HG02610 (cell line): ENCODE measurements around the gene SYCP2L.
"Not testable (repeated sequence)": the region's sequence is repeated elsewhere in the genome, so short reads cannot be mapped to it uniquely, and the experiment has no call there.

Source experiments
- ATAC-seq: cut with Tn5 transposase; IDR thresholded peaks from one replicate; pipeline ENCODE4 v1.9.1; 2021; ENCODE audit warnings: mild to moderate bottlenecking, moderate library complexity; ENCODE audit not compliant: unreplicated experiment

SYCP2L gene

DNA sequence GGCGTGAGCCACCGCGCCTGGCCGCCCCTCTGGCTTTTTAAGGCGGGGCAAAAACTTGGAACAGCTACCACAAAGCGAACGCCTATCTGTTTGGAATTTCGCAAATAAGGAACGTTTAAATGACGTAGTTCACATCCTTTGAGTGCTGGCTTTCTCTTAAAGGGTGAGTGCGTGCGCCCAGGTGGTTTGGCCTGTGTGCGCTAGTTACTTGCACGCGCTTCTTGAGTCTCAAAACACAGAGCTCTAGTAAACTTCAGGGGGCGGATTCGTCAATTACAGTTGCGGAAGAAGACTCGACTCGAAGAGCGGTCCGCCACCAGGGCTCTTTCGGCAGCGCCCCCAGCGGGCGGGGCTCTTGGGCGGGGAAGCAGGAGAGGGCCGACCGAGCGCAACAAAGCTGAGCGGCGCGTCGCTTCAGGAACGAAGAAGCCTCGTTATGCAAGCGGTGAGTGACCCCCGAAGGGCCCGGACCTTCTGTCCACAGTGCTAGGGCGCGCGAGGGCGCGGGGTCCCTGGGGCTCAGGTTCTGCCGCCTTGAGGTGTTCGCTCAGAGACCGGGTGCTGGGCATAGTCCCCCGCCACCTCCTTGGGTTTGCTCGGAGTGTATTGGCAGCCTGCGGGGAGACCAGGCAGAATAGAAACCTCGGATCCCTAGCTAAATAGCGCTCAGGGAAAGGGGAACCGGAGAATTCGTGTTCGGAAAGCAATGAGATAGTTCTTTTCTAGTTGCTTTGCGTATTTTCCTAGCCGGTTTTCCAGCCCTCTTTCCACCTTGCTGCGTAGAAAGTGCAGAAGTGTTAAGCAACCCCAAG, at the start of gene SYCP2L:
Gene SYCP2L, plus strand, starts transcription at position 362 of the 812 bp plus-strand sequence. Its CDS starts 75 bp downstream, at position 437.
- peak; percentile 40 for ATAC-seq

DNA sequence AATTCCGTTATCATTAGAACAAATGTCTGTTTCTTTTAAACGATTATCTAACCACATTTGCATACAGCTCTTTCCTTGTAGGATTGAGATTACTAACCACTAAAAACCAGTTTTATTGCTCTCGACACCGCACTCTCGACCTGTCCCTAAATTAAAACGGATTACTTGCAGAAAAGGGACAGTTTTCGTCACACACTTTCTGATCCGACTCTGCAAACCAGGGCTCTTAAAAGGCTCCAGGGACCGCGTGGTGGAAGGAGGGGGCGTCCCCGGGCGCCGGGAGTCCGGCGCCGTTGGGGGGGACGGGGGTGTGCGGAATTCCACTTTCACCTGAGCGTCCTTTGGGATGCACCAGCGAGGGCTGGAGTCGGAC, 49.2 kb upstream of the SYCP2L start:
- ATAC-seq = no peak

DNA sequence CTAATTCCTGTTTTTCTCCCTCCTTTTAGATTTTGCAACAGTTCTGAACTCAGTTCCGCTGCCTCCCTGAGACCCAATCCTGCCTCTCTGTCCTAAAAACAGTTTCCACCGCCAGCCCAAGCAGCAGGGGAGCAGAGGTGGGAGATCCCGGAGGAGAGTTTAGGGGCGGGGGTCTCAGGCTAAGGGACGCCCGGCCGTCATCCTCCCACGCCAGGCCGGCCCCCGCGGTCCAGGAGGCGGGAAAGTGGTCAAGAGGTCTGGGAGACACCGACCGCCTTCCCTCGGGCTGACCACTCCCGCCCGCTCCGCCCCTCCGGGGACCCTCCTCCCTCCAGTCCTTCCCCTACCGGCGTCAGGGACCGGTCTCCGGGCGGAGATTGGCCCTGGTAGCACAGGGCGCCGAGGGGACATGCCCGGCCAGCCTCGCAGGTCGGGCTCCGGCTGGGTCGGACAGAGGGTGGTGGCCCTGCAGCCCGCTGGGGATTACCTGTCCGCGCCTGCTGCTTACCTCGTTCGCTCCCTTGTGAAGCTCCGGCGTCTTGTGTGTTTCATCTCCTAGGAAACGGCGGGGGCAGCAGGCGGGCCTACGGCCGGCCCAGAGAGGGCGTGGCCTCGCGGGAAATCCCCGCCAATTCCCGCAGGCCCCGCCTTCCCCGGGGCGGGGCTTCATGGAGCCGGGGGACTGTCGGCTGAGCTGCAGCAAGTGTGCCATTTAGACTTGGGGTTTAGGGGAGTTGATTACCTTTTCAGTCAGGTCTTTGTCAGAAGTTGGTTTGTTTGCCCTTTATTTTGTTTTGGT, 48.7 kb upstream of the SYCP2L start, which contains the start of gene MAK:
Gene MAK, minus strand, starts transcription at position 545 of the 799 bp plus-strand sequence. CDS start 7,891 bp downstream, outside the sequence.
- ATAC-seq = peak; percentile 69

DNA sequence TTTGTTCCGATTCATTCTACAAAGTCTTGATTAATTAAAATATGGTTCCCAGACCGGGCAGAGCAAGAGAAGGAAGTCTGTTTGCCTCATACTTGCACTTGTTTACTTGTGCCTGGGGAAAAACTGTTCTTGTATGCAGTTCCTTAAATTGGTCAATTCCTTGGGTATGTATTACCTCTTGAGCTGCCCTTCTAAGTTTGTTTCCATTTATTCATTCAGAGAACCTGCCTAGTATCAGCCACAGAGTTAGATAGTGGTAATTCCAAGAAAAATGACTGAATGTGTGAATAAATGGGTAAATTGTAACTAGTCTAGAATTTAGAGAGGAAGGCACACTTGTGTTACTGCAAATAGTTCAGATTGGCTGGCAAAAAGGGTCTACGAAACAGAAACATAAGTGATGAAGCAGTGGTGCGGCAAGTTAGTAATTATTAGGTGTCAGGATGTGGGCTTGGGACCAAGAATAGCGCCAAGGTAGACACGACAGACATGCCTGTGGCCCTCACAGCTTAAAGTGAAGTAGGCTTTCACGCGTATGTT, 48.0 kb upstream of the SYCP2L start:
- ATAC-seq = peak; percentile 80

DNA sequence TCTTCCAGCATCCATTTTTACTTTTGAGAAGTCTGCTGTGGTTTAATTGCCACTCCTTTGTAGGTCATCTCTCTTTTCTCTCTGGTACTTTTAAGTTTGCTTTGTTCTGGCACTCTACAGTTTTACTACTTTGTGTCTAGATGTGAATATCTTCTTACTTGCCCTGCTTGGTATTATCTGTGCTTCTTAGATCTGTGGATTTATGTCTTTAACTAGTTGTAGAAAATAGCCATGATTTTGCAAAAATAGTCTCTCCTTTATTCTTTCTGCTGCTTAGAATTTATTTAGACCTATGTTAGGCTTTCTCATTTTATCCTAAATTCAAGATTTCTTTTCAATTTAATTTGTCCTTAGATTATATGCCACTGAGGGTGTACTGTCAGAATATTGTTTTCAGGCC, 43.3 kb upstream of the SYCP2L start:
- ATAC-seq = no peak

DNA sequence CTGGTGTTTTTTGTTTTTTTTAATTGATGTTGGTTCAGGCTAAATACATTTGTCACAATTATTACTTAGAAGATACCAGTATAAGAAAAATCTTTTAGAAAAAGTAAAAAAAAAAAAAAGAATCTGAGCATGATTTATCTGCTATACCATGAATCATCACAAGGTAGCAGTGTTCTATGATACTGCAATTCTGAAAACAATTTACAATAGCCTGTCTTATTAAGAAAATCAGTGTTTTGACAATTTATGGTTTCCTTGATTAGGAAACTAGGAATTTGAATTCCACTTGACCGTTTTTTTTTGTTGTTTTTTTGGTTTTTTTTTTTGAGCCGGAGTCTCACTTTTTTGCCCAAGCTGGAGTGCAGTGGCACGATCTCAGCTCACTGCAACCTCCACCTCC, 39.2 kb upstream of the SYCP2L start:
- ATAC-seq = no peak

DNA sequence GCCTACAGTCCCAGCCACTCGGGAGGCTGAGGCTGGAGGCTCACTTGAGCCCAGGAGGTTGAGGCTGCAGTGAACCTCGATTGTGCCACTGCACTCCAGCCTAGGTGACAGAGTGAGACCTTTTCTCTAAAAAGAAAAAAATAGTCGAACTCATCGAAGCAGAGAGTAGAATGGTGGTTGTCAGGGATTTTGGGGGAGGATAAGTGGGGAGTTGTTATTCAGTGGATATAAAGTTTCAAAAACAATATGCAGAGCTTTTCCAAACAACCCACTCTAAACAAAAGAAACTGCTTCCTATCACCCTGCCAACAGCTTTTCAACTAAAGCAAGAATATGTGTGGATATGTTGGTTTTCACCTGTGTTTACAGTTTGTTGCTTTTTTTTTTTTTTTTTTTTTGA, 37.0 kb upstream of the SYCP2L start:
- ATAC-seq = no peak

DNA sequence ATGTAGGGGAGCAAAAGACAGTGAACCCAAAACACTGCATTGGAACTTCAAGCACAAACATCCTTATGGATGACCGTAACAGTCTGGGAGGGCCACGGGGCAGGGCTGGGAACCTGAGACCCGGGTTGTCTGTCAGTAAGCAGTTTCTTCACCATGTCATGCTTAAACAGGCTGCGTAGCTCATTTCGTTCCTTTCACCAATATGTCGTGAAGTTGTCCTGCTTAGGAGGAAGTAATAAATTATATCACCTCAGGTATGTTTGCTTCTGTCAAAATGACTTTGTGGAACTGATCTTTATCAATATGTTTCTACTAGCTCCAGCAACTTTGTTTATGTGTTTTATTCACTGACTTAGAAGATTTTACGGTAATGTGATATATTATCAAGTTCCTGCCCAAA, 36.1 kb upstream of the SYCP2L start:
- no peak for ATAC-seq

DNA sequence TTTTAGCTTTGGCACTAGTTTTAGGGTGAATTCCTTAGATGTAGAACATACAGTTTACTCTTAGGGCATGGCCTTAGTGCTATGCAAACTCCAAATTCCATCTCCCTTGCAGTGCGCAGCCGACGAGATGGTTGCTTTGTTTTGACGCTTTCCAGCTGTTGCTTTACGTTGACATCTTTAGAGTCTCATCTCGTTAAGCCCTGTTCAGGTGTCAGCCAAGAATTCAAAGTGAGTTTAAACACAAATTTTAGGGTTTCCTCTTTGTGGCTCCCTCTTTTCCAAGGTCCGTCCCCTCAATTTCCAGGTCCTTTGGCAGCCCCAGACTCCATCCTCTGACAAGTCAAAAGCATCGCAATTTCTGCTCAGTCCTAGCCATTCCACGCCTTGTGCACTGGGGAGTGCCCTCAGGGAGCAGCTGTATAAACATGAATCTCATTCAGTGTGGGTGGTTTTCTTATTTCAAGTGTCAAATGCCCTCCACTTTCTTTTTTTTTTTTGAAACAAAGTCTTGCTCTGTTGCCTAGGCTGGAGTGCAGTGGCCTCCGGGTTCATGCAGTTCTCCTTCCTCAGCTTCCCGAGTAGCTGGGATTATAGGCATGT, 34.4 kb upstream of the SYCP2L start:
- no peak for ATAC-seq

DNA sequence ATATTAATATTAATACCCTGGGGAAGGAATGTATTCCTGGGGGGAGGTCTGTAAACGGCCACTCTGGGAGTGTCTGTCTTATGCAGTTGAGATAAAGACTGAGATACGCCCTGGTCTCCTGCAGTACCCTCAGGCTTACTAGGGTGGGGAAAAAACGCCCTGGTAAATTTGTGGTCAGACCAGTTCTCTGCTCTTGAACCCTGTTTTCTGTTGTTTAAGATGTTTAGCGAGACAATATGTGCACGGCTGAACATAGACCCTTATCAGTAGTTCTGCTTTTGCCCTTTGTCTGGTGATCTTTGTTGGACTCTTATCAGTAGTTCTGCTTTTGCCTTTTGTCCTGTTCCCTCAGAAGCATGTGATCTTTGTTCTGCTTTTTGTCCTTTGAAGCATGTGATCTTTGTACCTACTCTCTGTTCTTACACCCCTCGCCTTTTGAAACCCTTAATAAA, 33.0 kb upstream of the SYCP2L start:
- not testable (repeated sequence) for ATAC-seq

DNA sequence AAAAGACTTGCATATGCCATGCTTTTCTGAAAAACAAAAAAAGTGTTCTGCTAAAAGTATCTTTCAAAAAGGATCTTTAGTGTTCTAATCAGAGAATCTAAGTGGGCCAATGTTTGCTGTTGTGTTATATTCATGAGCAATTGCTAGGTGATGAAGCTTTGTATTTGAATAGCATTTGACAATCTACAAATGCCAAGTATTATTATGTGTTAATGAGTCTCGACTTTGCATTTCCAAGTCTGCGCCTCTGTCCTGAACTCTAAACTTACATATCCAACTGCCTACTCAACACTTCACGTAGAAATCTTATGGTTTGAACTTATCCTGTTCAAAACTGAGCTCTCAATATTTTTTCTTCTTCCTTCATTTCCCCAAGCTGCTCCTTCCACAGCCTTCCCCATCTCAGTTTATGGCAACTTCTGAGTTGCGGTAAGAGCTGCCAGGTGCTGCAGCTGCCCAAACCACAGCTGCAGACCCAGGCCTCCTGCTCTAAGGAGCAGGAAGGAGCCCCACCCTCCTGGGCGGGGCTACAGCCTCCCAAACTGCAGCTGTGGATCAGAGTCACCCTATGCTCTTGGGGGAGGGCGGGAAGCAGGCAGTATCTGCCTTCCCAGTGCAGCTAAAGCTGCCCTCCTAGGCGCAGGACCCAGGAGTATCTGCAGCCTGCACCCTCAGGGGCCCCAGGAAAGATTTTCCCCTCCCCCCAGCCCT, 31.8 kb upstream of the SYCP2L start:
- no peak for ATAC-seq

DNA sequence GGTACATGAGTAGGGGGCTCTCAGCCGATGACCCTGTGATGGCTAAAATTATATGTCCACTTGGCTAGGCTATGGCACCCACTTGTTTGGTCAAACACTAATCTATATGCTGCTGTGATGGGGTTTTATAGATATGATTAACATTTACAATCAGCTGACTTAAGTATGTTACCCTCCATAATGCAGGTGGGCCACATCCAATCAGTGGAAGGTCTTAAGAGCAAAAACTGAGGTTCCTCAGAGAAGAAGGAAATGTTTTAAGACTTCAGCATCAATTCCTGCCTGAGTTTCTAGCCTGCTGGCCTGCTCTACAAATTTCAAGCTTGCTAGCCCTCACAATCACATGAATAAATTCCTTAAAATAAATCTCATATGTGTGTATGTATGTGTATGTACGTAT, 29.6 kb upstream of the SYCP2L start:
- ATAC-seq = no peak

DNA sequence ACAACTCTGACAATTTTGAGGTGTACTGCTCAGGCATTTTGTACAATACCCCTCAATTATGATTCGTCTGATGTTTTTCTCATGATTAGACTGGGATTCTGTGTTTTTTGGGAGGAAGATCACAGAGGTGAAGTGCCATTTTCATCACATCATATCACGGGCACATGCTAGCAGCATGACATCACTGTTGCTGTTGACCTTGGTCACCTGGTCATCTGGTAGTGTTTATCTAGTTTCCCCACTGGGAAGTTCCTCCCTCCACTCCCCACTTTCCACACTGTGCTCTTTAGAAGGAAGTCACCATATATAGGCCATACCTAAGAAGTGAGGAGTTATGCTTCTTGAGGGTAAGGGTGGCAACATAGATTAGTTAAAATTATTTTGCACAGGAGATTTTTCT, 25.8 kb upstream of the SYCP2L start:
- ATAC-seq = no peak

DNA sequence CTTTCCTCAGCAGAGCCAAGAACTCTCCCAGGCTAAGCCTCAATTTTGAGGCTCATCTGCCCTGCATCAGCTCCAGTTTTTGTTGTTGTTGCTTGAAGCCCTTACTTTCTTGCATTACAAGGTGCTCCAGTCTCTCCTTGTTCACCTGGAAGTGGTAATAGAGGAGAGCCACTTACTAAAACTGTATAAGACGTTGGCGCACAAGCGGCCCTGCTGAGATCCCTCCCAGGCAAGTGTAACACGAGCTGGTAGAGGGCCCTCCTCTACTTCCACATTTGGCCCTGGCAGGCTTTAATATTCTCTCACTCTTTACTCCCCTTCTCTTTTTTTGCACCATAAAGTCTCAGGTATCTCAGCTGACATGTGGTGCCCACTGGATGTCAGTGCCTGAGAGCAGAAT, 24.5 kb upstream of the SYCP2L start:
- ATAC-seq = no peak

DNA sequence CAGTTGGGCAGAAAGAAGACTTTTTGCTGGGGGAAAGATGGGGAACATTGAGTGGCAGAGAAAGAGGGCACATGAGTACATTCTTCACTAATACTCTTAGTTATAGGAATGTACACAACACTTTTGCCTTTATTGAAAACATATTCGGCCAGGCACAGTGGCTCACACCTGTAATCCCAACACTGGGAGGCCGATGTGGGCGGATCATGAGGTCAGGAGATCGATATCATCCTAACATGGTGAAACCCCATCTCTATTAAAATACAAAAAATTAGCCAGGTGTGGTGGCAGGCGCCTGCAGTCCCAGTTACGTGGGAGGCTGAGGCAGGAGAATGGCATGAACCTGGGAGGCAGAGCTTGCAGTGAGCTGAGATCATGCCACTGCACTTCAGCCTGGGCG, 23.8 kb upstream of the SYCP2L start:
- ATAC-seq = not testable (repeated sequence)

DNA sequence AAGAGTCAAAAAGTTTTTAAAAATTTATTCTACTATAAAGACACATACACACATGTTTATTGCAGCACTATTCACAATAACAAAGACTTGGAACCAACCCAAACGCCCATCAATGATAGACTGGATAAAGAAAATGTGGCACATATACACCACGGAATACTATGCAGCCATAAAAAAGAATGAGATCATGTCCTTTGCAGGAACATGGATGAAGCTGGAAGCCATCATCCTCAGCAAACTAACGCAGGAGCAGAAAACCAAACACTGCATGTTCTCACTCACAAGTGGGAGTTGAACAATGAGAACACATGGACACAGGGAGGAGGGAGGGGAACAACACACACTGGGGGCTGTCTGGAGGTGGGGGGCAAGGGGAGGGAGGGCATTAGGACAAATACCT, 20.1 kb upstream of the SYCP2L start:
- ATAC-seq = not testable (repeated sequence)

DNA sequence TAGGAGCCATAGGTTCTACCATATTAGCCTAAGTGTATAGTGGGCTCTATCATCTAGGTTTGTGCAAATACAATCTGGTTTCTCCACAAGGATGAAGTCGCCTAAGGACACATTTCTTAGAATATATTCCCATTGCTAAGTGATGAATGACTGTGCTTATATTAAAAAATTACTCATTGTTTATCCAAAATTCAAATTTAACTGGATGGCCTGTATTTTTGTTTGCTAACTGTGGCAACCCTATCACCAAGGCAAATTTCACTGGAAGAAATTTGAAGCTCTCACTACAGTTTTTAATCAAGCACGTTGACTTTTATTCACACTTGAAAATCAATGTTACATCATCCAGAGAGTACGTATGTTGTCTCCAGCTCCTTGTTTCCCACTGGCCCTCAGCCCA, 18.9 kb upstream of the SYCP2L start:
- no peak for ATAC-seq

DNA sequence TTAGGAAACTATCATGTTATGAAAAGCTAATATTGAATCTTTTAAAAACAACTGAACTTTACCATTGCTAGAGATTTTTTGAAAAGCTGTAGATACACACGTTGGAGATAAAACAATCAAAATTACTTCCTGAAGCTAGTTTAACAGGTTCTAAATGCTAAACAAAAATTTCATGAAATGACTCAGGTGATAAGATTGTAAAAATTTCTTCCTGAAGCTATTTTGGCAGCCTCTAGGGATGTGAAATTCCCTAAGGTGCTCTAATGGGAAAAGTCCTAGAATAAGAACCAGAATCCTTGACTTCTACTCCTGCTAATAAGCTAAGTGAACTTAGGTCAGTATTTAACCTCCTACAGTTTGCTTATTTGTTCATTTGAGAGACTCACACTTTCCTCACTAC, 13.5 kb upstream of the SYCP2L start:
- ATAC-seq = no peak

DNA sequence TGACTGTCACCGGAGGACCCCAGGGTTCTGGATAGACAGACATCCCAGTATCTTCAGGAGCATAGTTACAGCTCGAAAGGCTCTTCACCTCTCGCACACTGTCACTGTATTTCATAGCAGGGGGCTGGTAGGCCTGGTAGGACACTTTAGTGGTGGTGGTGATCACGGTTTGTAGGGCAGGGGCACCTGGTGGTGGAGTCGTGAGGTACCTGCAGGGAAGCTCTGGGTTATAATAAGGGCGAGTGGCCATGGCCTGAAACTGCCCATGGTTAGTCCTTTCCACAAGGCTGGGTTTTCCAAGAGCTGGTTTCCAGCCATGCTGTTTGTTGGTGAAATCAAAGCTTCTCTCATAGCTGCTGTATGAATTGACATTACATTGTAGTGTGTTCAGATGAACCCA, 12.6 kb upstream of the SYCP2L start:
- ATAC-seq = no peak

DNA sequence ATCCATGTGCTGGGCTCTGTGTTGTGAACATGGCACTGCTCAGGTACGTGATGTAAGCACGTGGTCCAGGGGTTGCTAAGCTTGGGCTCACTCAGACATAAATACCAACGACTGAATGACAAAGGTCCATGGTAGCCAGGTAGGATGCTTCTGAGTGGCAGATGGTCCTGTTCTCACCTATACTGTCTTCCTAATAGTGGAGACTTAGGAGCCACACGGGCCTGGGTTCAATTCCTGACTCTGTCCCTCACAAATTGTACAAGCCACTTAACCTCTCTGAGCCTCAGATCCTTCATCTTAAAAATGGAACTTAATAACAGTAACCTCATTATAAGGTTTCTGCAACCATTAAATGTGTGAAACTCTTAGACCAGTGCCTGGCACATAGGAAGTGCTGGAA, 11.8 kb upstream of the SYCP2L start:
- no peak for ATAC-seq

DNA sequence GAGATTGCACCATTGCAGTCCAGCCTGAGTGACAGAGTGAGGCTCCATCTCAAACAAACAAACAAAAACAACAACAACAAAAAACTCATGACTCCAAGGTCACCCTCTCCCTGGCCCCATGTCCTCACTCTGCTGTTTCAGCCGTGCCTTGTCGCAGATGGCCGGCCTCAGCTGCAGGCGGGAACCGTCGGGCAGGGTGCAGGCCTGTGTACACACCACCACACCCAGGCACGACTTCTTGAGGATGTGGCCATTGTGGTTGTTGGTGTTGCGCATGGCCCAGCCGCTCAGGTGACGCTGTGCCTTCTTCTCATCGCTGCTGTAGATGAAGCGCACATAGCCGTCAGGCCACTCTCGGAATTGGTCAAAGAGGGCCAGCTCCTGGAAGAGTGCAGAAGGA, 9.8 kb upstream of the SYCP2L start:
- ATAC-seq = no peak
